ACHN (cell line): ENCODE data around the gene TALDO1.
A peak's percentile ranks its signal among the peaks of the same experiment; 100 is the strongest.

Experiments used
- DNase-seq: peaks from one replicate; pipeline ENCODE4 v3.0.0-alpha.2; 2015
- in situ Hi-C: cut with HindIII; loops from 2 replicates; pipeline ENCODE4 v1.10.0; 2017; ENCODE audit warnings: low sequenced_read_pairs, low pct_ligation_motif_present, low pct_unique_long_range_greater_than_20kb

Gene TALDO1

DNA sequence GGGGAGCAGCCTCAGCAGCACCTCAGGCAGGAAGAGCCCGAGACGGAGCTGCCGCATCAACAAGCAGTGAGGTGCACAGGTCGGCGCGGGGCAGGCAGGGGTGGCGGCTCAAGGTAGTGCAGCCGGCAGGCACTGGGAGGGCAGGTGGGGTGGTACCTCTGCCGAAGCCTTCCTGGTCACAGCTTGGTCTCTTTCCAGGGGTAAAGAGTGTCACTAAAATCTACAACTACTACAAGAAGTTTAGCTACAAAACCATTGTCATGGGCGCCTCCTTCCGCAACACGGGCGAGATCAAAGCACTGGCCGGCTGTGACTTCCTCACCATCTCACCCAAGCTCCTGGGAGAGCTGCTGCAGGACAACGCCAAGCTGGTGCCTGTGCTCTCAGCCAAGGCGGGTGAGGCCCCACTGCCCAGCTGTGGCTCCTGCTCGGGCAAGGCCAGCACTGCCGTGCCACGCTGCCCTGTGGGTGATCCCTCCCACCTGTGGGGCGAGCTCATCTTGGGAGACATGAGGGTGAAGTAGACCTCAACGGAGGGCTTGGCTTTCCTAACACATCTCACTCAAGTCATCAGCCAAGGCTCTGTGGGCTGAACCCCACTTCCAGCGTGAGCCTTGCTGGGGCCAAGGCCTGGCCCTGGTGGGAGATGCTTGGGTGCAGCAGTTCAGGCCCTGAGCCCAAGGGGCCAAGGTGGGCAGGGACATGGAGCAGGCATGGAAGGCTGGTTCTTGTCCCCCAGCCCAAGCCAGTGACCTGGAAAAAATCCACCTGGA, 16.5 kb downstream of the TALDO1 start:
- in situ Hi-C loops = no loop called here
- DNase-seq = no peak

DNA sequence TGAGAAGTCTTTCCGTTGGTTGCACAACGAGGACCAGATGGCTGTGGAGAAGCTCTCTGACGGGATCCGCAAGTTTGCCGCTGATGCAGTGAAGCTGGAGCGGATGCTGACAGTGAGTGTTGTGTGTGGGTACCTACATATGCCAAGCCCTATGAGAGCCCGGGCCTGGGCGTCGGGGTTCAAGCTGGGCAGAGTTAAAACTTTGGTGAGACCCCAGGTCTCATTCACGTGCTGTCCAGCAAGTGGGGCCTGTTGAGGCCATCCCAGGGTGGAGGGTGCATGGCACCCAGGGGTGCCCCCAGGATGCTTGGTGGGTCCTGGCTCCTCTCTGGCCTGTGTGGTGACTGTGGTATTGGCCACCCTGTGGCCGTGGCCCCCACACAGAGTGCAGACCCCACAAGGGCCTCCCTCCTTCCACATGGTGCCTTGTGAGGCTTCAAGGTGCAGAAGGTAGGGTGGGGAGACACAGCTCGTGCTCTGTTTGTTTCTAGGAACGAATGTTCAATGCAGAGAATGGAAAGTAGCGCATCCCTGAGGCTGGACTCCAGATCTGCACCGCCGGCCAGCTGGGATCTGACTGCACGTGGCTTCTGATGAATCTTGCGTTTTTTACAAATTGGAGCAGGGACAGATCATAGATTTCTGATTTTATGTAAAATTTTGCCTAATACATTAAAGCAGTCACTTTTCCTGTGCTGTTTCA, 17.2 kb downstream of the TALDO1 start:
- in situ Hi-C loops = no loop called here
- DNase-seq = no peak

DNA sequence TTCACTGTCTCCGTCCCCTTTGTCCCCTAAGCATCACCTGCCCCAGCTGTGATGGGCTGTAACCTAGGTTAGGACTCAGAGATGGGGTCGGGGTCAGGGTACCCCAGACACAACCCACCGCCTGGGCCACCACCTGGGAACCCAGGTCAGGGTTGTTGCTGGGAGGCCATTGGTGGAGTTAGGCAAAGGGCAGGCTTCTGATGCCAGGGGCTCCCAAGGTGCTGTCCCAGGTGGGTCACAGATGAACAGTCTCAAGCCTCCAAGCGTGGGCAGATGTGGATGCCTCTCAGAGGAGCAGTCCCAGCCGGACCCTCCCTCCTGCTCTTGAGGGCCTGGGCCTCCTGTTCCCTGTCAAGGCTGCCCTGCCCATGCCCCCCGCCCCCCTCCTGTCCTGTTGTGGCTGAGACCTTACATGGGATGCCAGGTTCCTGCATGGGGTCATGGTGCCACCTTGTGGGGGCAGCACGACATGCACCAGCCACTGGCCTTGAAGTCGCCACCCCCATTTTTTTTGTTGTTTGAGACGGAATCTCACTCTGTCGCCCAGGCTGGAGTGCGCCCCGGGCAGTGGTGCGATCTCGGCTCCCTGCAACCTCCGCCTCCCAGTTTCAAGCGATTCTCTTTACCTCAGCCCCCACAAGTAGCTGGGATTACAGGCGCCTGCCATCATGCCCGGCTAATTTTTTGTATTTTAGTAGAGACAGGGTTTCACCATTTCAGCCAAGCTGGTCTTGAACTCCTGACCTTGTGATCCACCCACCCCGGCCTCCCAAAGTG, 17.9 kb downstream of the TALDO1 start:
- in situ Hi-C loops = no loop called here
- peak; percentile 57 for DNase-seq

DNA sequence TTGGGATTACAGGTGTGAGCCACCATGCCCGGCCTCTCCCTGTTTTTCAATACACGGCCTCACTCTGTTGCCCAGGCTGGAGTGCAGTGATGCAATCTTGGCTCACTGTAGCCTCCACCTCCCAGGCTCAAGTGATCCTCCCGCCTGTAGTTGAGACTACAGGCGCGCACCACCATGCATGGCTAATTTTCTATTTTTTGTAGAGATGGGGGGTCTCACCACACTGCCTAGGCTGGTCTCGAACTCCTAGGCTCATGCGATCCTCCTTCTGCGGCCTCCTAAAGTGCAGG, 18.5 kb downstream of the TALDO1 start:
- in situ Hi-C loops = no loop called here

DNA sequence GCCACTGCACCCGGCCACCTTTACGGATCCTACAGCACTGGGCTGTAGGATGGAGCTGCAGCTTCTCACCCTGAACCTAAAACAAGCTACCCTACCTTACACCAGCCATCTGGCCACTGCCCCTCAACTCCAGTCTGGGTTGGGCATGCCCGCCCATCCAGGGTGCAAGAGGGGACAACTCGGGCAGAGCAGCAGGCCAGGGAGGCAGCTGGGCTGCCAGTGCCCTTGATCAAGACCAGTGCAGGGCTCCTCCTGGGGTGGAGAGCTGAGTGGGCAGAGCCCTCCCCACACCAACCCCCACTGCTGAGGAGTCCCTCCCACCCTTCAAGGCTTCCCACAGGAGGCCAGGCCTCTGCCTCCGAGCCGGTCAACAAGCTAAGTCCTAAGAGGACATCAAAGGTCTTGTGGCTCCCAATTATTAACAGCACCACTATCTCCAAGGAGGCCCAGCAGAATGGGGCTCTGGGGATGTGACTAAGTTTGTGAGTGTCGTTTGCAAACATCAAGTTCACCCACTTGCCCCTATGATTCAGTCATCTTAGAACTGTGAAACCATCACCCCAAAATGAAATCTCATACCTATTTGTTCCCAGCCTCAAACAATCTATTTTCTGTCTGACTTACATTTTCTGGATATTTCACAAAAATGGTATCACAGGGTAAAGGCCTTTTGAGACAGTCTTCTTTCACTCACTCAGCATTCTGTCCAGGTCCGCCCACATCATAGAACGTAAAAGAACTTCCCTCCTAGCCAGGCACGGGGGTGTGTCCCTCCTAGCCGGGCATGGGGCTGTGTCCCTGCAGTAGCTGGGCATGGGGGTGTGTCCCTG, 19.1 kb downstream of the TALDO1 start:
- in situ Hi-C loops = no loop called here
- no peak for DNase-seq

More for the DNA sequence above, 18.5 kb downstream of the TALDO1 start:
- DNase-seq = no peak

DNA sequence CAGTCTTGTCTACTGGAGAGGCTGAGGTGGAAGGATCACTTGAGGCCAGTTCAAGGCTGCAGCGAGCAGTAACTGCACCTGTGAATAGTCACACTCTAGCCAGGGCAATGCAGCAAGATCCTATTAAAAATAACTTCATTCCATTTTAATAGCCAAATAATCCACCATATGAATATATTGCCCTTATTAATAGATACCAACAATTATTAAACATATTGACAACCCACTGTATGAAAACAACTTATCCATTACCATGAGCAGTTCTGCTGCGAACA, 19.6 kb downstream of the TALDO1 start:
- no peak for DNase-seq
- in situ Hi-C loops = no loop called here

DNA sequence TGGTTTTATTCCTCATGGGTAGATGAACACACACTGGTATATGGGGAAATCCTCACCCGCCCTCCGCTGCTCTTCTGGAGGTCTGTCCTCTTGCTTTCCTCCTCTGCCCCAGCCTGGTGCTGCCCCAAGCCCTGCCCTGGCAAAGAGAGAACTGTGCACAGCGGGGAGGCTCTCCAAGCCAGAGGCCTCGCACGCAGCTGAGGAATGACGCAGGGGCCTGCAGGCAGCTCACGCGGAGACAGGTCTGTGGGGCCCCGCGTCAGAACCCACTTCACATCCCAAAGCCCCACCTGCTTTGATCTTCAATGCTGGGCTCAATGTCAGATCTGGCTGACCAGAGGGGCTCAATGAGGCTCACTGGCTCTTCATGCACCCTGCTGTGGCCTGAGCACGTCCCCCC, 20.0 kb downstream of the TALDO1 start:
- in situ Hi-C loops = no loop called here
- no peak for DNase-seq

DNA sequence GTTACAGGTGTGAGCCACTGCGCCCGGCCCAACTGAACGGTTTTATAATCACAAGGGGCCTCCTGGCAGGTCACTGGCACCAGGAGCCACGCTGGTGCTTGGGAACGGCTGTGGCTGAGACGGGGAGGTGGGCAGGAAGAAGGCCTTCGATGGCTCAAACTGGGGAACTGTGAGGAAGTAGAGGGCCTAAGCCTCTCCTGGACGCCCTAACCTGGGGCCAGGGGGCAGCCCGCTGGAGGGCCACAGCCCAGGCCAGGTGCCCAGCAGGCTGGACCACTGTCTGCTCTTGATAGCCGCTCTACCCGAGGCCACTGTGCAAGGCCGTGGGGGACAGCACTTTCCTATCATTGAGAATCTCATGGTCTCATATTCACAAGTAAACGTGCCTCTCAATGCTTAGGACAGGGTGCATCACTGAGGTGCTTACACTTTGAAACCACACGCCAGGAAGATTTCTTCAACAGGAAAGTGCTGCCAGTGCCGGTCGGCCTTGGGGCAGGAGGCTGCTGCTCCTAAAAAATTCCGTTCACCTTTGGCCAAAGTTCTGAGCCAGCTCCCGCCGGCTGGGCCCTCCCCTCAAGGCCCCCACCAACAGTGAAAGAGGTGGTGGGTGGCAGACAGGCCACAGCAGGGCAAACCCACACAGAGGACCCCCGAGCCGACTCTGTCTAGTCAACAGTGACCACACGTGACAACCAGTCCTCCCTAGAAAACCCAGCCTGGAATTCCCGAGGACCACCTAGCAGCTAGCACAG, 22.8 kb downstream of the TALDO1 start:
- no peak for DNase-seq
- in situ Hi-C loops = no loop called here

DNA sequence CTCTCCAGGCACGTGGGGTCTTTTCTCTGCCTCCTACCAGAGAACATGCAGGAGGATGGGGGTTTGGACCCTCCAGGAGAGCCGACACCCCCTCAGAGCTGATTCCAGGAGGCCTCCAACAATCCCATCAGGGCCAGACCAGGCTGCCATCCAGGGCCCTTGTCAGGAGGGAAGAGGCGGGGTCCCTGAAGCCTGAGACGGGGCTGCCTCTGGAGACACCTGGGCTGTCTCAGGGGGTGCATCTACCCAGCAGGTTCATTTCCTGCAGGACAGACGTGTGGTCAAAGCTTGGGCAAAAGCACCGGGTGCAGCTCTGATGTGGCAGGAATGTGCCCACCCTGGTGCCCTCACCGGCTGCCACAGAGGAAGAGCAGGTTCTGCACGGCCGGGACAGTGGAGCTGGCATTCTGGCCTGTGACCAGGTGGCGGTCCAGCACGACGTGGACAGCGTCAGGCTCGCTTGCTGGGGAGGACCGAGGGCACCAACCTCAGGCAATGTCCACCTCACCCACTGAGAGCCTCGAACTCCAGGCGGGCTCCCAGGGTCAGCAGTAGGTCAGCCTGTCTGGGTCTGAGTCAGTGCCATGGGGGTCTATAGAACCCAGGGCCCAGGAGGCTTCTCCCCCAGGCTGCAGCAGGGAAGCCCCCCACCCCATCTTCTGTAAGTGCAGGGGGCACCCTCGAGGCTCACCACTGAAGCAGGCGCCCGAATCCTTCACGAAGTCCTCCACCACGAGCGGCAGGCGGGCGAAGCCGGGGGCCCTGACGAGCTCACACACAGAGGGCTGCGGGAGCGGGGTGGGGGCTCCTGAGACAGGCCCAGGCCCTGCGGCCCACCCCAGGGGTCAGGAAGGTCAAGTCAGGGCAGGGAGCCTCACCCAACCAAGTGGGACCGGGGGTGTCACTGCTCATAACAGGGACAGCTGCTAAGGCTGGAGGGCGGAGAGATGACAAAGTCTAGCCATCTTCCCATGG, 23.7 kb downstream of the TALDO1 start:
- no peak for DNase-seq
- in situ Hi-C loops = no loop called here

DNA sequence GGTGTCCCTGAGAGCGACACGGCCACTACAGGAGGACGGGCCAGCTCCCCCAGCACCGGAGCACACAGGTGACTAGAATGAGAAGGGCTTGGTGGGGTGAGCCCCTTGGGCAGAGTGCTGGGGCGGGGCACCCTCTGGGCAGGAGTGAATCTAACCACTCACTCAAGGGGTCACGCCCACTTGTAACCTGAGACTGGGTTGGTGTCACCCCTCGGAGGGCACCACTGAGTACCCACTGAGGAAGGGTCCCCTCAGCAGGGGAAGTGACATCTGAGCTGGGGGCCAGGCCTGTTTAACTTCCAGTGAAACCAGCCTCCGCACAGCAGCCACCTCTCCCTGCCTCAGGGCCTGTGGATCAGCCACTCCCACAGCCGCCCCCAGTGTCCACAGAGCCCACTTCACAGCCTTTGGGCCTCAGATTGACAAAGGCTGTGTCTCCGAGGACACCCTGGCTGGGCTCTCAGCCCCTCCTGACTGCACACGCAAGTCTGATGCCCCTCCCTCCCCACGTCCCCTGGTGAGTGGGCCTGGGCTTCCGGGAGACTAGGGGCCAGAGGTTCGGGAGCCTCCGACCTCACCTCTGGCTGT, 24.4 kb downstream of the TALDO1 start:
- no peak for DNase-seq
- in situ Hi-C loops = no loop called here

DNA sequence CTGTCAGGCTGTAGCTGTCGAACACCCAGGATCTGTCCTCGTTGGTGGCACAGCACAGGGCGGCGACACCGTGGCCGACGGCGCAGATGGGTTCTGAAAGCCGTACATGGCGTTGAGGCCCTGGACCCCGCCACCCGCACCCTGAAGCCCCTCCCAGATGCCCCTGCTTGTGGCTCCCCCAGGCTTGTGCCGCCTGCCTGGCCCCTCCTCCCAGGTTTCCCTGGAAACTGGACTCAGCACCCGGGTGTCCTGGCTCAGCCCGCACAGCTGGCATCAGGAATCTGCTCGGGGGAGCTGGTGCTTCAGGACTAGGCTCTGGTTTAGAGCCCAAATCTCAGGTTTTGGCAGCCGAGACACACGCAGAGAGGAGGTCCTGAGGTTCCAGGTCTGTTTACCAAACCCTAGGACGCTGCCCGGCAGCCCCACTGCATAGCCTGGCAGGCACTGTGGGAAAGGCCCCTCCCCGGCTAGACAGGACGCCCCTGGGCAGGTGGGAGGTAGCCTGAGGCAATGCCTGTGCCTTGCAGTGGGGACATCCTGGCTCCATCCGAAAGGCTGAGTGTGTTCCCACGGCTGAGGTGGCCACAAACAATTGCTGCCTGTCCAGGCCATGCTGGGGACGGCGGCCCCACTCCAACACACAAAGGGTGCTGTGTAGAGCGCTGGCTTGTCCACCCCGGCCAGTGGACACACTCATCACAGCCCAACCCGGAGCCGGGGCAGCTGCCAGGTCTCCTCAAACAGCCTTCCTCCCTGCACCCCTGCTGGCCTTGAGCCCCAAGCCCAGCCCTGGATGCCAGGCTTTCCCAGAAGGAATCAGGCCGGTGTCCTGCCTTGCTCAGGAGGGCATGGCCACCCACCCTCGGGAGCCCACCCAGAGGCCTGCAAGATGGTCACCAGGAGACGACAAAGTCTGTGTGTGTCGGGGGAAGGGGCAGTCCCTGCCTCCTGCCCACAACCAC, 25.4 kb downstream of the TALDO1 start:
- in situ Hi-C loops = no loop called here
- DNase-seq = no peak

DNA sequence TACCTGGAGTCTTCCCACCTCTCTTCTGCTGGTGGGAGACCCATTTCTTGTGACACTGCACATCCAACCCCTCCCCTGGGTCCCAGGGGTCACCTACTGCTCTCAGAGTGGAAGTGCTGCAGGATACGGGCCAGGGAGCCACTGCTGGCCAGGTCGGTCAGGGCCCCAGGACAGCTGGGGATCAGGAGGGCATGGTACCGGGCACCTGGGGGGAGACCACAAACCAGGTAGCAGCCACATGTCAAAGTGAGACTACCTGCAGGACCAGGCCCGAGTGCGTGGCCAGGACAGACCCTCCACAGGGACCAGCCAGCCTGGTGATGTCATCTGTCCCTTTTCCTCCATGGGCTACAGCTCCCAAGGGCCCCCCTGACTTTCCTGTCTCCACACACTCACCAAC, 26.2 kb downstream of the TALDO1 start:
- DNase-seq = no peak
- in situ Hi-C loops = no loop called here

DNA sequence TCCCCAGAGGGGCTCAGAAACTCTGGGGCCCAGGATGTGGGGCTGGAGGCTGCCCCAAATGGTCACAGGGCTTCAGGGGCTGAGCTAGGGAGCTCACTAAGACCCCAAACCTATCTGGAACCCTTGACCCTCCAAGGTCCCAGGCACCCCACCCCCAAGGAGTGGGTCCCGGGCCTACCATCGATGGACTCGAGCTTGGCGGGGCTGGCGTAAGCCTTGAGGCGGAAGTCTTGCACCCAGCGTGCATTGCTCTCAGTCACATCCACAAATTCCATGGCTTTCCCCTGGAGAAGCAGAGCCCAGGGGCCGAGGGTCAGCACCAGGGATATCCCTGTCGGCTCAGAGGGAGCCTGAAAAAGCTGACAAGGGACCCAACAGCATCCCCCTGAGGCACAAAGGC, 26.6 kb downstream of the TALDO1 start:
- in situ Hi-C loops = no loop called here
- no peak for DNase-seq

DNA sequence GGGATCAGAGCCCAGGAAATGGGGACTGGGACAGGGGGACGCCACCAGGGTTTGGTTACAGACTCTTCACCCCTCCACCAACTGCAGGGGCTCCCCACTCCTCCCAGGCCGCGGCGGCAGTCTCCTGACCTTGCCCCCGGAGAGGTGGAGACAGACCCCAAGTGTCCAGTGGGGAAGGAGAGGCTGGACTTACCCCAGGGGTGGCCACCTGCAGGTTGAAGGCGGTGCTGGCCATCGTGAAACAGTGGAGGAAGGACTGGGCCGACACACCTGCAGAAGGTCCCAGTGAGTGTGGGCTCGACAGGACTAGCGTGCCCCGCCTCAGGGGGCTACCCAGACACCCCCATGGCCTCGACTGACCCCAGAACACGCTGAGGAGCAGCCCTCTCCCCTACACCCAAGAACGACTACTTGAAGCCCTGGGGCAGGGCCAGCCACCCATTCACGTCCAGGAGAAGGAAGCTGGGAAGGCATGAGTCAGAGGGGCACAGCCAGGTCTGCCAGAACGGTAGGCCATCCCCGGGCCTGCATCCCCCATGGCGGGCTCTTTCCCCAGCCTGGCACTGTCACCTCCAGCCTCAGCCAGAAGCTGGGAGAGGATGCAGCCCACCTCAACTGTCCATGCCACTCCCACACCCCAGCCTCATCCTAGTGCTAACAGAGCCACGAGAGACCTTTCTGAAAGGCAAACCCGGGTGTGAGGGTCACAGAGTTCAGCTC, 27.8 kb downstream of the TALDO1 start:
- no peak for DNase-seq
- in situ Hi-C loops = no loop called here

DNA sequence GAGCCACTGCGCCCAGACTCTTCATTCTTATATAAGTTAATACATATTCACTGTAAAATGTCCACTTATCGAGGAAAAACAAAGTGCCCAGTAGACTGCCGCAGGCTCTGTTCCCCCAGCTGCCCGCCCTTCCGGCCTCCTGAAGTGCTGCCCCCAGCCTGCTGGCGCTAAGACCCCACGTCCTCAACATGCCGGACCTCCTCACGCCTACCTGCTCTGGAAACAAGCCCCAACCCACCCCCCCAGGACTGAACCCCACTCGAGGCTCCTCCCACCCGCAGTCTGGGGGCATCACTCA, 28.9 kb downstream of the TALDO1 start:
- no peak for DNase-seq
- in situ Hi-C loops = no loop called here
